A673 (cell line): Measurements from ENCODE around the gene LY6G5B.

Experiments used
- CTCF ChIP-seq: fragments of 300-800, 200-600 bp; sonication (generic); conservative IDR thresholded peaks from 2 replicates; pipeline ENCODE4 v1.5.1; 2017; ENCODE audit warnings: low read depth, mild to moderate bottlenecking, antibody characterized with exemption, low read length, moderate library complexity, mixed read lengths
- EZH2 ChIP-seq: fragments of 200-600 bp; sonication (generic); IDR thresholded peaks from 2 replicates; pipeline ENCODE4 v1.6.1; 2017; ENCODE audit warnings: borderline replicate concordance, low read depth, mild to moderate bottlenecking, mixed read lengths, antibody characterized with exemption, low read length; ENCODE audit not compliant: poor library complexity, severe bottlenecking

GRCh38 chr6:31717499-31718222 is 47.9 kb downstream of the LY6G5B start:
- TF ChIP-seq EZH2 (no peak), CTCF (no peak)
